SU-DHL-6 (cell line): ENCODE data around the gene EVI5.
A peak's percentile ranks its signal among the peaks of the same experiment; 100 is the strongest.

ENCODE experiments used
- H2AFZ ChIP-seq: fragments of 200-600 bp; sonication (generic); 2 replicates; pipeline ENCODE4 v1.6.1; 2014; ENCODE audit warnings: low read depth, mild to moderate bottlenecking, moderate library complexity, mixed read lengths, antibody characterized with exemption, low read length; ENCODE audit not compliant: severe bottlenecking
- H3F3A ChIP-seq: fragments of 200-600 bp; shearing (Covaris generic); 2 replicates; pipeline ENCODE4 v1.6.0; 2016; ENCODE audit warnings: antibody characterized with exemption, mild to moderate bottlenecking; ENCODE audit not compliant: insufficient read depth
- H3K27ac ChIP-seq: fragments of 200-600 bp; sonication (generic); 2 replicates; pipeline ENCODE4 v1.5.1; 2016; ENCODE audit warnings: low read depth, mild to moderate bottlenecking, low read length, moderate library complexity, mixed read lengths
- H3K27me3 ChIP-seq: fragments of 200-600 bp; sonication (generic), shearing (Covaris generic); 2 replicates; pipeline ENCODE4 v1.6.0; 2014; ENCODE audit warnings: mild to moderate bottlenecking, low read length
- H3K36me3 ChIP-seq: fragments of 200-600 bp; sonication (generic); 2 replicates; pipeline ENCODE4 v1.6.1; 2014; ENCODE audit warnings: mild to moderate bottlenecking, low read length, mixed read lengths
- H3K4me2 ChIP-seq: fragments of 300-600, 200-600 bp; shearing (Covaris generic), sonication (generic); 2 replicates; pipeline ENCODE4 v1.6.0; 2014; ENCODE audit warnings: low read length, low read depth, mild to moderate bottlenecking; ENCODE audit not compliant: poor library complexity, severe bottlenecking
- H3K4me3 ChIP-seq: fragments of 200-600 bp; sonication (generic); 2 replicates; pipeline ENCODE4 v1.5.1; 2014; ENCODE audit warnings: antibody characterized with exemption, low read length, mild to moderate bottlenecking, mixed read lengths; ENCODE audit not compliant: insufficient read depth, poor library complexity, severe bottlenecking
- H3K79me2 ChIP-seq: fragments of 200-600 bp; sonication (generic); 2 replicates; pipeline ENCODE4 v1.6.1; 2014; ENCODE audit warnings: mild to moderate bottlenecking, low read length, moderate library complexity; ENCODE audit not compliant: insufficient read depth
- H3K9ac ChIP-seq: fragments of 200-600 bp; sonication (generic); 2 replicates; pipeline ENCODE4 v1.7.0; 2014; ENCODE audit warnings: mild to moderate bottlenecking, low read length
- H3K9me2 ChIP-seq: fragments of 200-600 bp; sonication (generic); replicated peaks from 2 replicates; pipeline ENCODE4 v1.6.1; 2014; ENCODE audit warnings: low read length; ENCODE audit not compliant: insufficient read depth
- H3K9me3 ChIP-seq: fragments of 200-600 bp; sonication (generic); 2 replicates; pipeline ENCODE4 v1.6.1; 2014; ENCODE audit warnings: low read length, mixed read lengths; ENCODE audit not compliant: insufficient read depth
- H4K20me1 ChIP-seq: fragments of 200-600 bp; sonication (generic); 2 replicates; pipeline ENCODE4 v1.6.1; 2014; ENCODE audit warnings: low read depth, mild to moderate bottlenecking, antibody characterized with exemption, low read length, moderate library complexity, mixed read lengths
- CTCF ChIP-seq: fragments of 200-600 bp; sonication (generic); IDR thresholded peaks from one replicate; pipeline ENCODE4 v1.5.1; 2017; ENCODE audit warnings: antibody characterized with exemption, mild to moderate bottlenecking, low read length, moderate library complexity; ENCODE audit not compliant: insufficient read depth, poor library complexity, severe bottlenecking
- EZH2phosphoT487 ChIP-seq: fragments of 200-600 bp; sonication (generic), shearing (Covaris generic); conservative IDR thresholded peaks from 2 replicates; pipeline ENCODE4 v1.6.1; 2018; ENCODE audit warnings: mild to moderate bottlenecking, antibody characterized with exemption, low read length, moderate library complexity, mixed read lengths

The EVI5 gene

GRCh38 chr1:92484472-92485380, 300.2 kb downstream of the EVI5 start:
- peak overlapping the region; percentile 97 for H2AFZ ChIP-seq
- no peaks in the 10 kb centered on the region for H3K9me3 ChIP-seq
- peak overlapping the region; percentile 69 for H3K9ac ChIP-seq
- peak overlapping the region; percentile 70 for H3K4me3 ChIP-seq
- H3K4me2 ChIP-seq, result peak overlapping the region; percentile 88
- H3K36me3 ChIP-seq, result no peaks in the 10 kb centered on the region
- H3K9me2 ChIP-seq, result no peaks in the 10 kb centered on the region
- H3K79me2 ChIP-seq, result no peaks in the 10 kb centered on the region
- no peaks in the 10 kb centered on the region for H3K27me3 ChIP-seq
- peak overlapping the region; percentile 76 for H3K27ac ChIP-seq
- no peak for TF ChIP-seq CTCF
- no peak for TF ChIP-seq EZH2phosphoT487
- H3F3A ChIP-seq, result peaks cover 16% of the 10 kb centered on the region
- no peaks in the 10 kb centered on the region for H4K20me1 ChIP-seq

DNA sequence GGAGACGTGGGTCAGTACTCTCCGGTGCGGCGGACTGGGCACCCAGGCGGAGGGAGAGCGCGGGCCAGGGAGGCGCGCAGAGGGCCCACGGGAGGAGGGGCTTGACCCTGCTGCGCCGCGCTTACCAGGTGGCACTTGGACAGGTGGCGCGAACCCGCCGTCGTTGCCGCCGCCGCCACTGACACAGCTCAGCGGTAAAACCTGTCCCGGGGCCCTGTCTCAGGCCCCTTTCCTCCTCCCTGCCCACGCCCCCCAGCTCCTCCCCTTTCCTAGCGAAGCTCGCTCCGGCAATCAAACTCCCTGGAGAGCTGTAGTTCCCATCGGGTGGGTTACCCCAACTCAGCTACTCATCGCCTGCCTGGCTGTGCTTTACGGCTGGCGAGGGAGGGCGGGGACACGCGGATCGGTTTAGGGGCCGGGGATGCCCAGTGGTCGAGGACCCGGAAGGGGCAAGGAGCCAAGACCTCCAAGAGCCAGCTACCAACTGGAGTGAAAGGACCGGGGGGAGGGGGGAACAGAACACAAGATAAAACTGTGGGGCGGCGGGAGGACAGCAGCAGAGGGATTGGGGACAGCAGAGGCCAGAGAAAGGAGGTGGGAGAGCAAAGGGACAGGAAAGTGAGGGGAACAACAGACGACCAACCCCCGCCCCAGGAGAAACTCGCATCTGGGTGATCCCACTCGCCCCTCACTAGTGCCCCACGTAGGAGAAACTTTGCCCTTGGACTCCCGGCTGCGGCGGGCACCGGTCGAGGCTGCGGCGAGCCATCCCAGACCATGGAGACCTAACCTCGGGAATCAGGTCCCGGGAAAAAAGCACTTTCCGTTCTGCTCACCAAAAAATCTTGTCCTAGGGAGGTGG, 301.1 kb downstream of the EVI5 start:
- Histone ChIP-seq H3K27ac (peak overlapping the region; percentile 76), H3K4me3 (peak overlapping the region; percentile 70), H3K9me2 (no peaks in the 10 kb centered on the region), H3F3A (peaks cover 16% of the 10 kb centered on the region), H3K36me3 (no peaks in the 10 kb centered on the region), H3K79me2 (no peaks in the 10 kb centered on the region), H3K27me3 (no peaks in the 10 kb centered on the region), H4K20me1 (no peaks in the 10 kb centered on the region), H2AFZ (peak overlapping the region; percentile 97), H3K4me2 (peak overlapping the region; percentile 88), H3K9me3 (no peaks in the 10 kb centered on the region), H3K9ac (peak overlapping the region; percentile 69)
- TF ChIP-seq EZH2phosphoT487 (no peak), CTCF (no peak)

GRCh38 chr1:92482665-92483609, 302.0 kb downstream of the EVI5 start:
- H3K9ac ChIP-seq, result peak overlapping the region; percentile 69
- H2AFZ ChIP-seq, result peak overlapping the region; percentile 97
- no peaks in the 10 kb centered on the region for H4K20me1 ChIP-seq
- H3K9me2 ChIP-seq, result no peaks in the 10 kb centered on the region
- peak overlapping the region; percentile 88 for H3K4me2 ChIP-seq
- peak overlapping the region; percentile 70 for H3K4me3 ChIP-seq
- no peaks in the 10 kb centered on the region for H3K27me3 ChIP-seq
- no peaks in the 10 kb centered on the region for H3K9me3 ChIP-seq
- H3F3A ChIP-seq, result peaks cover 11% of the 10 kb centered on the region
- H3K79me2 ChIP-seq, result no peaks in the 10 kb centered on the region
- no peak for TF ChIP-seq EZH2phosphoT487
- TF ChIP-seq CTCF, result no peak
- peak overlapping the region; percentile 21; the same call in 1 of the 2 replicates for H3K27ac ChIP-seq
- H3K36me3 ChIP-seq, result no peaks in the 10 kb centered on the region
